ENCODE measurements around the gene ARL15. TPM values are rescaled to one million over a fixed set of nuclear protein-coding genes. Genes with fewer than 3 reads are reported as not detected.

ARL15 gene
- total RNA-seq, 1 donor from 2014 or later, result 16.9 TPM

DNA sequence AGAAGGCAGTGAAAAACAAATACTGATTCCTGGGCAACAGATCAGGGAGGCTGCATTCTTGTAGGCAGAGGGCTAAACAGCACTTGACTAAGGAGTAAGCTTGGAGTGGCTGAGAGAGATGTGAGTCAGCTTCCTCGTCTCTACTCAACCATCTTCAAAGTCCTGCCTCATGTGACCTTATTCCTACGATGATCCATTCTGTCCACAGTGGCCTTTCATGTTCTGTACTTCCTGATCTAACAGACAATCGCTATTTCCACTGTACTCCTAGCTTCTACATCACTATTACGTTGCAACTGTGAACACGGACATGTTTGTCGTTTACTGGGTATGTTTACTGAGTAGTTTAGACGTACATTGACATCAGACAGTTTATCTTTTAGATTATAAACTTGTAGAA is 365.4 kb downstream of the ARL15 start:
- Mint-ChIP-seq H3K27ac (no peak overlapping the region), H3K27me3 (no peaks in the 10 kb centered on the region), H3K36me3 (peaks cover 23% of the 10 kb centered on the region), H3K4me1 (ENCODE audit: unreplicated experiment) (peaks cover 18% of the 10 kb centered on the region), H3K9me3 (peaks cover 6% of the 10 kb centered on the region), H3K4me3 (no peak overlapping the region)
- DNase-seq (ENCODE audit: extremely low spot score, unreplicated experiment), result no peak
- no peak for TF ChIP-seq CTCF (conservative IDR thresholded peaks at IDR 0.05)

- peaks cover 23% of the 10 kb centered on the region for H3K36me3 Mint-ChIP-seq
- DNase-seq (ENCODE audit: extremely low spot score, unreplicated experiment), result no peak
- H3K4me1 Mint-ChIP-seq (ENCODE audit: unreplicated experiment), result peaks cover 14% of the 10 kb centered on the region
- H3K4me3 Mint-ChIP-seq, result no peak overlapping the region
- peaks cover 6% of the 10 kb centered on the region for H3K9me3 Mint-ChIP-seq
- H3K27me3 Mint-ChIP-seq, result no peaks in the 10 kb centered on the region
- no peak overlapping the region for H3K27ac Mint-ChIP-seq
- TF ChIP-seq CTCF (conservative IDR thresholded peaks at IDR 0.05), result no peak
Observed at GRCh38 chr5:53943938-53944337, 366.4 kb downstream of the ARL15 start.

DNA sequence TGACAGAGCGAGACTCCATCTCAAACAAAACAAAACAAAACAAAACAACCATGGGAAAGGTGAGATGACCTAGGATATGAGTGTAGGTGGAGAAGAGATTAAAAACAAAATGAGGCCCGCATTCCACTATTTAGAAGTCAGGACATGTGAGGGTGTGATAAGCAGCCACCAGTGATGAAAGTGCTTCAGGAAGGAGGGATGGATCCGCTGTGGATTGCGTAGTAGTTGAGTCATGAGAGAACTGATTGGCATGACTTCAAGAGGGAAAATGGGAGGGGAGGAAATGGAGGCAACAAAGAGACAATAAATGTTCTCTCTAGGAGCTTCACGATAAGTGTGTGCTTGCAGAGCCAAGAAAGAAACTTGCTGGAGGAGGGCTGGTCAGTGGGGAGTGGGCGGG is 367.6 kb downstream of the ARL15 start:
- Mint-ChIP-seq H3K4me1 (ENCODE audit: unreplicated experiment) (peaks cover 6% of the 10 kb centered on the region), H3K9me3 (peaks cover 6% of the 10 kb centered on the region), H3K36me3 (peaks cover 26% of the 10 kb centered on the region), H3K27me3 (no peaks in the 10 kb centered on the region), H3K4me3 (no peak overlapping the region), H3K27ac (no peak overlapping the region)
- TF ChIP-seq CTCF (conservative IDR thresholded peaks at IDR 0.05), result no peak
- DNase-seq (ENCODE audit: extremely low spot score, unreplicated experiment), result no peak

- Mint-ChIP-seq H3K9me3 (no peaks in the 10 kb centered on the region), H3K4me1 (ENCODE audit: unreplicated experiment) (peaks cover 6% of the 10 kb centered on the region), H3K36me3 (peaks cover 19% of the 10 kb centered on the region), H3K4me3 (no peak overlapping the region), H3K27ac (no peak overlapping the region), H3K27me3 (no peaks in the 10 kb centered on the region)
- no peak for DNase-seq (ENCODE audit: extremely low spot score, unreplicated experiment)
- TF ChIP-seq CTCF (conservative IDR thresholded peaks at IDR 0.05), result no peak
Observed at GRCh38 chr5:53940921-53941320, 369.5 kb downstream of the ARL15 start.

DNA sequence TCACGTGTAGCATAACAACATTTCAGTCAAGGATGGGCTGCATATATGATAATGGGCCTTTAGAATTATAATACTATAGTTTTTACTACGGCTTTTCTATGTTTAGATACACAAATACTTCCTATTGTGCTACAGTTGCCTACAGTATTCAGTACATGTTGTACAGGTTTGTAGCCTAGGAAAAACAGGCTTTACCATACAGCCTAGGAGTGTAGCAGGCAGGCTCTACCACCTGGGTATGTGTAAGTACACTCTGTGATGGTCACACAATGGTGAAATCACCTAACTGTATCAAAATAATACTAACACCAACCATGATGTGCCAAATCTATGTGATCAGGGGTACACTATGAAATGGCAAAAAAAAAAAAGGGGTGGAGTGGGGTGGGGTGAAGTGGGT is 372.9 kb downstream of the ARL15 start:
- Mint-ChIP-seq H3K27me3 (no peaks in the 10 kb centered on the region), H3K36me3 (peaks cover 3% of the 10 kb centered on the region), H3K9me3 (no peaks in the 10 kb centered on the region), H3K4me3 (no peak overlapping the region), H3K27ac (no peak overlapping the region), H3K4me1 (ENCODE audit: unreplicated experiment) (peaks cover 6% of the 10 kb centered on the region)
- DNase-seq (ENCODE audit: extremely low spot score, unreplicated experiment), result no peak
- TF ChIP-seq CTCF (conservative IDR thresholded peaks at IDR 0.05), result no peak
